SK-N-SH (cell line): Measurements from ENCODE around the gene TAOK2. TPM values are rescaled to one million over a fixed set of nuclear protein-coding genes. Genes with fewer than 3 reads are reported as not detected.

Experiments
- CTCF ChIA-PET: fragments of 300-600, 350-600 bp; formaldehyde crosslinking; extraction: SDS; loops from one replicate; lab custom pipeline; 2021; lab: Yijun Ruan, JAX
- POLR2A ChIA-PET: fragments of 350-600 bp; sonication (Branson Sonifier 250); formaldehyde crosslinking; extraction: SDS; loops from one replicate; lab custom pipeline; 2020; ENCODE audit warnings: antibody characterized with exemption, inconsistent platforms; lab: Yijun Ruan, JAX
- DNase-seq: peaks from one replicate; pipeline ENCODE4 v3.0.0; 2012
- H2AFZ ChIP-seq: fragments of 200-600 bp; sonication (generic); 2 replicates; pipeline ENCODE4 v1.8.1; 2016; ENCODE audit warnings: antibody characterized with exemption, mild to moderate bottlenecking, low read depth
- H3F3A ChIP-seq: fragments of 200-600 bp; sonication (generic); replicated peaks from 2 replicates; pipeline ENCODE3; 2016; ENCODE audit warnings: antibody characterized with exemption, mild to moderate bottlenecking; ENCODE audit not compliant: insufficient read depth
- H3K27ac ChIP-seq, 2 experiments: fragments of 200-500 bp in 1 of 2; fragments of 200-600 bp in 1 of 2; sonication (Bioruptor generic) in 1 of 2; sonication (generic), shearing (Covaris generic) in 1 of 2; 2 replicates each; pipeline versions ENCODE4 v1.5.1 to v1.6.1; 2014 to 2016; ENCODE audit warnings: low read depth in 2 of 2, inconsistent platforms in 1 of 2, low read length in 1 of 2, mild to moderate bottlenecking in 1 of 2, mixed read lengths in 1 of 2
- H3K27me3 ChIP-seq: fragments of 200-600 bp; sonication (generic), shearing (Covaris generic); 2 replicates; pipeline ENCODE4 v1.6.1; 2016; ENCODE audit warnings: mixed run types; ENCODE audit not compliant: insufficient read depth
- H3K36me3 ChIP-seq, 2 experiments: fragments of 200-500 bp in 1 of 2; fragments of 200-600 bp in 1 of 2; sonication (Bioruptor generic) in 1 of 2; sonication (generic) in 1 of 2; replicated peaks in 1 of 2; 2 replicates each; pipeline versions ENCODE3 to v1.5.1; 2014 to 2016; ENCODE audit warnings: low read length in 1 of 2, mild to moderate bottlenecking in 1 of 2; ENCODE audit not compliant: insufficient read depth in 2 of 2, control insufficient read depth in 1 of 2
- H3K4me1 ChIP-seq, 2 experiments: fragments of 200-500 bp in 1 of 2; fragments of 200-600 bp in 1 of 2; sonication (Bioruptor generic) in 1 of 2; sonication (generic), shearing (Covaris generic) in 1 of 2; 2 replicates each; pipeline versions ENCODE4 v1.5.1 to v1.6.1; 2014 to 2016; ENCODE audit warnings: low read depth in 1 of 2, low read length in 1 of 2, mixed run types in 1 of 2; ENCODE audit not compliant: insufficient read depth in 2 of 2, control insufficient read depth in 1 of 2
- H3K4me2 ChIP-seq: fragments of 200-600 bp; sonication (generic), shearing (Covaris generic); 2 replicates; pipeline ENCODE4 v1.6.1; 2017; ENCODE audit warnings: mixed run types
- H3K4me3 ChIP-seq, 2 experiments: fragments of 200-500 bp in 1 of 2; fragments of 200-600 bp in 1 of 2; sonication (Bioruptor generic) in 1 of 2; sonication (generic), shearing (Covaris generic) in 1 of 2; 2 replicates each; pipeline versions ENCODE4 v1.5.1 to v1.8.1; 2014 to 2016; ENCODE audit warnings: low read depth in 2 of 2, inconsistent platforms in 1 of 2, low read length in 1 of 2, mild to moderate bottlenecking in 1 of 2, mixed read lengths in 1 of 2, moderate library complexity in 1 of 2
- H3K79me2 ChIP-seq: fragments of 200-600 bp; sonication (generic); 2 replicates; pipeline ENCODE4 v1.8.1; 2017; ENCODE audit warnings: mild to moderate bottlenecking; ENCODE audit not compliant: insufficient read depth
- H3K9ac ChIP-seq: fragments of 200-600 bp; sonication (generic); 2 replicates; pipeline ENCODE4 v1.6.1; 2017; ENCODE audit warnings: mixed run types
- H3K9me2 ChIP-seq: fragments of 200-600 bp; sonication (generic); 2 replicates; pipeline ENCODE4 v1.6.1; 2017; ENCODE audit warnings: mixed run types
- H3K9me3 ChIP-seq: fragments of 200-600 bp; sonication (generic); 2 replicates; pipeline ENCODE4 v1.6.1; 2017; ENCODE audit warnings: mixed run types, mild to moderate bottlenecking, moderate library complexity
- H4K20me1 ChIP-seq: fragments of 200-600 bp; sonication (generic); 2 replicates; pipeline ENCODE4 v1.6.1; 2017; ENCODE audit warnings: mild to moderate bottlenecking, mixed run types; ENCODE audit not compliant: insufficient read depth
- ELF1 ChIP-seq: IDR thresholded peaks from 2 replicates; pipeline ENCODE4 v1.4.0; 2012
- EP300 ChIP-seq, 2 experiments: IDR thresholded peaks; 2 replicates each; pipeline versions ENCODE4 v1.4.0 to v1.6.1; 2012; ENCODE audit warnings: borderline replicate concordance in 1 of 2, low read depth in 1 of 2, low read length in 1 of 2
- EZH2phosphoT487 ChIP-seq: fragments of 200-600 bp; sonication (generic); IDR thresholded peaks from 2 replicates; pipeline ENCODE4 v1.6.1; 2017; ENCODE audit warnings: low read depth, mixed run types, mild to moderate bottlenecking, antibody characterized with exemption, moderate library complexity, borderline replicate concordance
- FOSL2 ChIP-seq: IDR thresholded peaks from 2 replicates; pipeline ENCODE4 v1.4.0; 2012; ENCODE audit warnings: low read depth, mild to moderate bottlenecking, moderate library complexity, borderline replicate concordance
- FOXJ3 ChIP-seq: sonication (generic); formaldehyde crosslinking; IDR thresholded peaks from 2 replicates; pipeline ENCODE4 v1.5.1; 2020; ENCODE audit warnings: mild to moderate bottlenecking, missing genetic modification reagents
- GABPA ChIP-seq: IDR thresholded peaks from 2 replicates; pipeline ENCODE4 v1.4.0; 2012; ENCODE audit warnings: low read depth, mild to moderate bottlenecking
- GATA2 ChIP-seq: sonication (generic); formaldehyde crosslinking; IDR thresholded peaks from 2 replicates; pipeline ENCODE4 v1.5.0; 2020; ENCODE audit warnings: mild to moderate bottlenecking, missing genetic modification reagents
- JUND ChIP-seq: IDR thresholded peaks from 2 replicates; pipeline ENCODE4 v1.4.0; 2012
- MXI1 ChIP-seq: IDR thresholded peaks from 2 replicates; pipeline ENCODE4 v1.6.1; 2012; ENCODE audit warnings: mild to moderate bottlenecking, low read depth, low read length, improper control_type of control experiment
- NFIC ChIP-seq: IDR thresholded peaks from 2 replicates; pipeline ENCODE4 v1.4.0; 2012; ENCODE audit warnings: borderline replicate concordance
- PBX3 ChIP-seq: IDR thresholded peaks from 2 replicates; pipeline ENCODE4; 2012
- RAD21 ChIP-seq: IDR thresholded peaks from 2 replicates; pipeline ENCODE4 v1.6.1; 2012; ENCODE audit warnings: mild to moderate bottlenecking, low read length
- RXRA ChIP-seq: IDR thresholded peaks from 2 replicates; pipeline ENCODE4 v1.4.0; 2012; ENCODE audit warnings: low read depth, mild to moderate bottlenecking, borderline replicate concordance
- SMC3 ChIP-seq: IDR thresholded peaks from 2 replicates; pipeline ENCODE4 v1.6.1; 2012; ENCODE audit warnings: low read depth, low read length, improper control_type of control experiment
- TAF1 ChIP-seq: IDR thresholded peaks from 2 replicates; pipeline ENCODE4 v1.6.1; 2012; ENCODE audit warnings: low read depth, mild to moderate bottlenecking, low read length, moderate library complexity, borderline replicate concordance
- TCF12 ChIP-seq: IDR thresholded peaks from 2 replicates; pipeline ENCODE4 v1.4.0; 2012
- TEAD4 ChIP-seq: IDR thresholded peaks from 2 replicates; pipeline ENCODE4 v1.4.0; 2012; ENCODE audit warnings: mild to moderate bottlenecking, borderline replicate concordance; ENCODE audit not compliant: insufficient read depth
- YY1 ChIP-seq: IDR thresholded peaks from 2 replicates; pipeline ENCODE4 v1.4.0; 2012; ENCODE audit warnings: low read depth, mild to moderate bottlenecking
- WGBS: methylation state at CpG from one replicate; pipeline ENCODE4 v1.1.6; 2017; ENCODE audit warnings: low lambda C conversion rate; 5-methylcytosine and 5-hydroxymethylcytosine counted together
- polyA plus RNA-seq, 3 experiments: library from polyadenylated mRNA; depleted of rRNA; stranded (reverse); fragments of >200 nt; gene quantifications; 2 replicates each; pipeline ENCODE4 v1.2.3, GENCODE V29; 2012
- TF ChIP-seq, protein P1 (sequence below): IDR thresholded peaks from 2 replicates; pipeline ENCODE4 v1.4.0; 2012; ENCODE audit warnings: low read depth
- TF ChIP-seq, protein P2 (sequence below): fragments of 150-350 bp; IDR thresholded peaks from 2 replicates; pipeline ENCODE4 v1.6.1; 2017; ENCODE audit warnings: antibody characterized with exemption, low read length, low read depth, borderline replicate concordance
- TF ChIP-seq, protein P3 (sequence below): fragments of 150-350 bp; IDR thresholded peaks from 2 replicates; pipeline ENCODE4 v1.6.1; 2016; ENCODE audit warnings: mild to moderate bottlenecking, low read depth, low read length
- TF ChIP-seq, protein P4 (sequence below): fragments of 200-600 bp; sonication (generic); IDR thresholded peaks from 2 replicates; pipeline ENCODE4 v1.6.1; 2017; ENCODE audit warnings: antibody characterized with exemption, mild to moderate bottlenecking, moderate library complexity

The TAOK2 gene
- polyA plus RNA-seq, 1 of the 3 experiments (the other 2 are of a cell fraction) = 21.9 TPM

GRCh38 chr16:29963021-29963743 is 10.5 kb upstream of the TAOK2 start:
- ChIA-PET POLR2A (interaction anchor here (0.7 kb wide), 1 partner anchor 63 kb away, joined by 3 read pairs; the partner anchor contains the start of gene SEZ6L2), CTCF (interaction anchor here (0.8 to 1.8 kb wide), 3 partner anchors 11 to 42 kb away, joined by 4 to 6 read pairs (median 5); no protein-coding TSS in a partner anchor)
- H3K27ac ChIP-seq = peak overlapping the region in 1 of 2 experiments; percentile 69; a peak in 1 of 4 replicates
- TF ChIP-seq GABPA (no peak), EP300 (IDR thresholded peaks at IDR 0.05; ENCODE audit: borderline replicate concordance in 1 of 2, low read depth in 1 of 2, low read length in 1 of 2) (no peak), MXI1 (no peak), TCF12 (no peak), ELF1 (no peak), PBX3 (no peak)
- TF ChIP-seq, protein P1, sequence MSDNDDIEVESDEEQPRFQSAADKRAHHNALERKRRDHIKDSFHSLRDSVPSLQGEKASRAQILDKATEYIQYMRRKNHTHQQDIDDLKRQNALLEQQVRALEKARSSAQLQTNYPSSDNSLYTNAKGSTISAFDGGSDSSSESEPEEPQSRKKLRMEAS = no peak
- TF ChIP-seq, protein P2, sequence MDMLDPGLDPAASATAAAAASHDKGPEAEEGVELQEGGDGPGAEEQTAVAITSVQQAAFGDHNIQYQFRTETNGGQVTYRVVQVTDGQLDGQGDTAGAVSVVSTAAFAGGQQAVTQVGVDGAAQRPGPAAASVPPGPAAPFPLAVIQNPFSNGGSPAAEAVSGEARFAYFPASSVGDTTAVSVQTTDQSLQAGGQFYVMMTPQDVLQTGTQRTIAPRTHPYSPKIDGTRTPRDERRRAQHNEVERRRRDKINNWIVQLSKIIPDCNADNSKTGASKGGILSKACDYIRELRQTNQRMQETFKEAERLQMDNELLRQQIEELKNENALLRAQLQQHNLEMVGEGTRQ = no peak
- TF ChIP-seq, protein P3, sequence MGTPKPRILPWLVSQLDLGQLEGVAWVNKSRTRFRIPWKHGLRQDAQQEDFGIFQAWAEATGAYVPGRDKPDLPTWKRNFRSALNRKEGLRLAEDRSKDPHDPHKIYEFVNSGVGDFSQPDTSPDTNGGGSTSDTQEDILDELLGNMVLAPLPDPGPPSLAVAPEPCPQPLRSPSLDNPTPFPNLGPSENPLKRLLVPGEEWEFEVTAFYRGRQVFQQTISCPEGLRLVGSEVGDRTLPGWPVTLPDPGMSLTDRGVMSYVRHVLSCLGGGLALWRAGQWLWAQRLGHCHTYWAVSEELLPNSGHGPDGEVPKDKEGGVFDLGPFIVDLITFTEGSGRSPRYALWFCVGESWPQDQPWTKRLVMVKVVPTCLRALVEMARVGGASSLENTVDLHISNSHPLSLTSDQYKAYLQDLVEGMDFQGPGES = no peak
- H3K4me1 ChIP-seq = peaks cover 0 to 15% of the 10 kb centered on the region in 2 experiments; a peak in 1 of 4 replicates
- no peaks in the 10 kb centered on the region for H3K9me2 ChIP-seq
- no peaks in the 10 kb centered on the region for H3K9me3 ChIP-seq
- H3K9ac ChIP-seq = peak overlapping the region; percentile 77; the same call in 1 of the 2 replicates
- no peaks in the 10 kb centered on the region for H4K20me1 ChIP-seq
- peak overlapping the region; percentile 66 to 78; a peak in 3 of 4 replicates for H3K4me3 ChIP-seq
- WGBS = 96% methylated on average over 14 of the region's 14 CpGs
- H3K27me3 ChIP-seq = no peaks in the 10 kb centered on the region
- peaks cover 7% of the 10 kb centered on the region for H3F3A ChIP-seq
- no peak overlapping the region for H2AFZ ChIP-seq
- no peak for DNase-seq
- H3K4me2 ChIP-seq = peak overlapping the region; percentile 97
- peaks cover 3 to 5% of the 10 kb centered on the region in 2 experiments for H3K36me3 ChIP-seq
- peaks cover 2% of the 10 kb centered on the region for H3K79me2 ChIP-seq

DNA sequence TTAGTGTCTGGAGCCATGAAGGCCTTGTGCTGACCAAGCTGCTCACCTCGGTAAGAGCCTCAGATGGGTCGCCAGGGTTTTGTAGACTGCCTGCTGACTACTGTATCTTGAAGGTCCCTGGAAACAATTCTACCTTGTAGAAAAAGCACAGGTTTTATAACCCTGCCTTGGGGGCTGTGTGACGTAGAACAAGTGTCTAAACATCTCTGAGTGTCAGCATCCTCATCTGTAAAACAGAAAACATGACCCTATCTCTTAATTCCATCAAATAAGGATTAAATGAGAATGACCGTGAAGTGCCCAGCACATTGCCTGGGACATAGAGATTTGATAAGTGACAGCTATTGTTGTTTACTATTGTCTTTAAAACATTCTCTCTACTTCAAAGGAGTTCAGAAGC is 5.5 kb upstream of the TAOK2 start:
- H4K20me1 ChIP-seq = no peaks in the 10 kb centered on the region
- peaks cover 14 to 22% of the 10 kb centered on the region in 2 experiments for H3K36me3 ChIP-seq
- no peaks in the 10 kb centered on the region for H3K9me2 ChIP-seq
- H3K27ac ChIP-seq = no peak overlapping the region
- H3K9ac ChIP-seq = no peak overlapping the region
- no peaks in the 10 kb centered on the region for H3K27me3 ChIP-seq
- no peak overlapping the region for H3K4me2 ChIP-seq
- TF ChIP-seq, protein P1 = no peak
- TF ChIP-seq, protein P4, sequence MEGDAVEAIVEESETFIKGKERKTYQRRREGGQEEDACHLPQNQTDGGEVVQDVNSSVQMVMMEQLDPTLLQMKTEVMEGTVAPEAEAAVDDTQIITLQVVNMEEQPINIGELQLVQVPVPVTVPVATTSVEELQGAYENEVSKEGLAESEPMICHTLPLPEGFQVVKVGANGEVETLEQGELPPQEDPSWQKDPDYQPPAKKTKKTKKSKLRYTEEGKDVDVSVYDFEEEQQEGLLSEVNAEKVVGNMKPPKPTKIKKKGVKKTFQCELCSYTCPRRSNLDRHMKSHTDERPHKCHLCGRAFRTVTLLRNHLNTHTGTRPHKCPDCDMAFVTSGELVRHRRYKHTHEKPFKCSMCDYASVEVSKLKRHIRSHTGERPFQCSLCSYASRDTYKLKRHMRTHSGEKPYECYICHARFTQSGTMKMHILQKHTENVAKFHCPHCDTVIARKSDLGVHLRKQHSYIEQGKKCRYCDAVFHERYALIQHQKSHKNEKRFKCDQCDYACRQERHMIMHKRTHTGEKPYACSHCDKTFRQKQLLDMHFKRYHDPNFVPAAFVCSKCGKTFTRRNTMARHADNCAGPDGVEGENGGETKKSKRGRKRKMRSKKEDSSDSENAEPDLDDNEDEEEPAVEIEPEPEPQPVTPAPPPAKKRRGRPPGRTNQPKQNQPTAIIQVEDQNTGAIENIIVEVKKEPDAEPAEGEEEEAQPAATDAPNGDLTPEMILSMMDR = no peak
- TF ChIP-seq RAD21 = no peak
- no peak for TF ChIP-seq FOSL2
- TF ChIP-seq GABPA = no peak
- TF ChIP-seq EZH2phosphoT487 = no peak
- no peak for TF ChIP-seq JUND
- TF ChIP-seq YY1 = no peak
- TF ChIP-seq TEAD4 = no peak
- no peak for TF ChIP-seq EP300 (IDR thresholded peaks at IDR 0.05; ENCODE audit: borderline replicate concordance in 1 of 2, low read depth in 1 of 2, low read length in 1 of 2)
- TF ChIP-seq NFIC = no peak
- no peak for TF ChIP-seq SMC3
- TF ChIP-seq ELF1 = no peak
- no peak for TF ChIP-seq RXRA
- no peak for TF ChIP-seq TAF1
- no peak for TF ChIP-seq FOXJ3 (CRISPR knock-in tag)
- TF ChIP-seq TCF12 = no peak
- no peak for TF ChIP-seq GATA2
- peaks cover 0 to 2% of the 10 kb centered on the region in 2 experiments; a peak in 1 of 4 replicates for H3K4me1 ChIP-seq
- no peak overlapping the region for H2AFZ ChIP-seq
- no peak overlapping the region for H3K4me3 ChIP-seq
- CTCF ChIA-PET = no interaction called here
- no peak for DNase-seq
- H3K9me3 ChIP-seq = no peaks in the 10 kb centered on the region
- 84% methylated on average over 4 of the region's 4 CpGs for WGBS
- H3F3A ChIP-seq = peaks cover 18% of the 10 kb centered on the region
- H3K79me2 ChIP-seq = peaks cover 2% of the 10 kb centered on the region; the same call in 1 of the 2 replicates
- POLR2A ChIA-PET = no interaction called here
